C4-2B (cell line): ENCODE data around the gene SEC24D.

ENCODE experiments used
- H3K27ac ChIP-seq: fragments of 450-650 bp; 2 replicates; pipeline ENCODE4 v1.5.1; 2017
- CTCF ChIP-seq: fragments of 450-650 bp; conservative IDR thresholded peaks from 2 replicates; pipeline ENCODE4 v1.5.1; 2017; ENCODE audit warnings: mild to moderate bottlenecking
- ZFX ChIP-seq: fragments of 450-650 bp; IDR thresholded peaks from 2 replicates; pipeline ENCODE4 v1.6.1; 2017

The SEC24D gene

GRCh38 chr4:118817178-118817930, 18.6 kb downstream of the SEC24D start:
- no peak overlapping the region for H3K27ac ChIP-seq
- TF ChIP-seq ZFX (no peak), CTCF (no peak)

- H3K27ac ChIP-seq: no peak overlapping the region
- TF ChIP-seq CTCF: no peak
- no peak for TF ChIP-seq ZFX
Observed at GRCh38 chr4:118816538-118817177, 19.3 kb downstream of the SEC24D start.

- no peak overlapping the region for H3K27ac ChIP-seq
- TF ChIP-seq ZFX (no peak), CTCF (no peak)
Observed at GRCh38 chr4:118814891-118815290, 21.0 kb downstream of the SEC24D start.

- no peak overlapping the region for H3K27ac ChIP-seq
- TF ChIP-seq ZFX (no peak), CTCF (no peak)
Observed at GRCh38 chr4:118814058-118814457, 21.9 kb downstream of the SEC24D start.

- TF ChIP-seq CTCF: no peak
- no peak for TF ChIP-seq ZFX
- no peak overlapping the region for H3K27ac ChIP-seq
Observed at GRCh38 chr4:118813561-118813960, 22.4 kb downstream of the SEC24D start.

- TF ChIP-seq ZFX (no peak), CTCF (no peak)
- H3K27ac ChIP-seq: no peak overlapping the region
Observed at GRCh38 chr4:118811832-118812231, 24.1 kb downstream of the SEC24D start.

GRCh38 chr4:118810991-118811764, 24.7 kb downstream of the SEC24D start:
- TF ChIP-seq CTCF (no peak), ZFX (no peak)
- H3K27ac ChIP-seq: no peak overlapping the region
